GM19239 (cell line): ENCODE measurements around the gene ZNF337.
"Not testable (repeated sequence)": the region's sequence is repeated elsewhere in the genome, so short reads cannot be mapped to it uniquely, and the experiment has no call there.

Experiments
- DNase-seq: peaks from one replicate; pipeline ENCODE4 v3.0.0; 2011; ENCODE audit warnings: low spot score; ENCODE audit not compliant: insufficient read length
- FAIRE-seq: peaks from 2 replicates; lab custom pipeline; 2011; peaks lifted over from hg19 to GRCh38; lab: Jason Lieb, UNC

The ZNF337 gene

GRCh38 chr20:25697132-25697446 is 436 bp upstream of the ZNF337 start:
- no peak for FAIRE-seq
- DNase-seq = no peak

GRCh38 chr20:25695532-25696370 is 902 bp downstream of the ZNF337 start:
- DNase-seq (no peak), FAIRE-seq (peak; percentile 31)

DNA sequence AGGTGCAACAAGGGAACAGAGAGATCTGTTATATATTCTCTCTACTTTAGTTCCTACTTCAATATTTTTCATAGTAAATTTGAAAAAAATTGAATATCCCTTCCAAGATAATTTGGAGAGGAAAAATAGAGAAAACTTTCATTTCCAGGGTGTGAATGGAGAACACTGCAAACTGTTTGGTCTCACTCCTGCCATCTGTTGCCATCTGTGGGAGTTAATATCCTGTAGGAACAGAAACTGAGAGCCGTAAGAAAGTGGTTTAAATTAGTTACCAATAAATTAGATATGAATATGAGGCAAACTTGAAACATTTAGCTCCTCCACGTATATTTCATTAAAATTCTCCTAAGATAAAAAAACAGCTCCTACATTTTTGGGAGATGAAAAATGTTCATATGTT is 4.2 kb downstream of the ZNF337 start:
- peak; percentile 74 for FAIRE-seq
- DNase-seq = no peak

DNA sequence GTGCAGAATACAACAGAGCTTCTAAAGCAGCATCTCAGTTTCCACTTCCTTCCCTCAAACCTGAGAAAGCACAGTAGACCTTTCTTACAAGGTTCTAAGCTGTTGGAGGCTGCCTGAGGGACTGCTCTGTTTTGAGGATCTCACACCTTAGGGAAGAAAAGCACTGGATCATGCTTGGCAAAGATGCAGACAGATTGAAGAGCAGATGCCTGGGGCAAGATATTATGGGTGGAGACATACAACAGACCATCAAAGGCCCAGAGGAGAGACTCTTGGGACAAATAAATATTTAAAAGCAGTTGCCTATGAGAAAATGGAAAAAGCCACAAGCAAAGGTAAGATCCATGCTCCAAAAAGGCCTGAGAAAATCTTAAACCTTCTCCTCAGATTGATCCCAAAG is 6.2 kb downstream of the ZNF337 start:
- DNase-seq = no peak
- no peak for FAIRE-seq

DNA sequence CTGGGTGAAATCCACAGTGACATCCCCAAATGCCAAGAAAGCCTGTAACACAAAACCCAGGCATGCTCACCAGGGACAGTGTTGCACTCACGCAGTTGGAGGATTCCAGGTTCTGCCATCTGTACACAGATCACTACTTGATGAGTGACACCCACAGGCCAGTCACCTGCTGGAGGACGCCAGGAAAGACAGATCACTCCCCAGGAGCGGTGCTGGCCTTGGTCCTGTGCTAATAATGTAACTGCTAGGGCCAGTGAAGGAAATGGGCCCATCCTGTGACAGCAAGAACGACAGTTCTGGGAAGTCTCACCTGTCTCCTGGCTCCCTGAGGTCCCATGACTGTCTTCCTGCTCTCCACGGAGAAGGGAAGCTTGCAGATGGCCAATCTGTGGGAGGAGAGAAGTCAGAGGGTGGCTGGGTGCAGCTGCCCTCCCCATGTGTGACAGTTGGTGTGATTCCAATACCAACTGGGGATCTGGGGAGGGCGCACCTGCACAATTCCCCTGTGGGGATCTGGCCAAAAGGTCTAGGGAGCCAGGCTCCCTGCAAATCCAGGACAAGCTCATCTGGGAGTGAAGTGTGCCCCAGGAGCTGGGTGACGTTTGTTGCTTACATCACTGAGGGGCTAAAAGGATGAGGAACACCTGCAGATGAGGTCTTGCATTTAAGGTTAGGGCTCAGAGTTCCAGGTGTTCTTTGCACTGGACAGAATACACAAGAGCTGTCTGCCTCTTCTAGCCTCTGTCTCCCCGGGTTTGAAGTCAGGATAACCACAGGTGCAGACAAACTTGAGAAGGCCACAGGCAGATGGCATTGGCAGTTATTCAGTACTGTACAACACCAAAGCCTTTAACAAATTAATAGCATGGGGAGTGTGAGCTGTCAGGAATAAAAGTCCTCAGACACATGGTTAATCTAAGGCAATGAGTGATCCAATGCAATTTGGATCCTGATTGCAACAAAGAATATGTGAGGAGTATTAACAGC is 10.3 kb downstream of the ZNF337 start:
- no peak for FAIRE-seq

GRCh38 chr20:25685276-25686080 is 11.2 kb downstream of the ZNF337 start:
- FAIRE-seq (peak; percentile 57), DNase-seq (no peak)

More for the DNA sequence above, 10.3 kb downstream of the ZNF337 start:
- no peak for DNase-seq

DNA sequence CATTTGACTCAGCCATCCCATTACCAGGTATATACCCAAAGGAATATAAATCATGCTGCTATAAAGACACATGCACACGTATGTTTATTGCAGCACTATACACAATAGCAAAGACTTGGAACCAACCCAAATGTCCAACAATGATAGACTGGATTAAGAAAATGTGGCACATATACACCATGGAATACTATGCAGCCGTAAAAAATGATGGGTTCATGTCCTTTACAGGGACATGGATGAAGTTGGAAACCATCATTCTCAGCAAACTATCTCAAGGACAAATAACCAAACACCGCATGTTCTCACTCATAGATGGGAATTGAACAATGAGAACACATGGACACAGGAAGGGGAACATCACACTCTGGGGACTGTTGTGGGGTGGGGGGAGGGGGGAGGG is 12.8 kb downstream of the ZNF337 start:
- DNase-seq, FAIRE-seq: not testable (repeated sequence)

GRCh38 chr20:25683050-25683449 is 13.6 kb downstream of the ZNF337 start:
- no peak for FAIRE-seq
- DNase-seq = no peak

DNA sequence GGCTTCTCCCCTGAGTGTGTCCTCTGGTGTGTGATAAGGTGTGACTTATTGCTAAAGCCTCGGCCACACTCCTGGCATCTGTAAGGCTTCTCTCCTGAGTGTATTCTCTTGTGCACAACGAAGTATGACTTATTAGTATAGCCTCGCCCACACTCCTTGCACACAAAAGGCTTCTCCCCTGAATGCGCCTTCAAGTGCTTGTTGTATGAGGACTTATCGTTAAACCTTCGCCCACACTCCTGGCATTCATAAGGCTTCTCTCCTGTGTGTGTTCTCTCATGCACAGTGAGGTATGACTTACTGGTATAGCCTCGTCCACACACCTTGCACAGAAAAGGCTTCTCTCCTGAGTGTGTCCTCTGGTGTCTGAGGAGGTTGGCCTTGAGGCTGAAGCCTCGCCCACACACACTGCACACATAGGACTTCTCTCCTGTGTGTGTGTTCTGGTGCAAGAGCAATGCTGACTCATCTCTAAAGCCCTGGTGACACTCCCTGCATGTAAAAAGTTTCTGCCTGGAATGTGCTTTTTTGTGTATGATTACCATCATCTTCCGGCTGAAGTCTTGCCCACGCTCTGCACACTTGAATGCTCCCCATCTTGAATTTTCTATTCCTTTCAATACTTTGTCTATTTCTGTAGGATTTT is 20.4 kb downstream of the ZNF337 start:
- FAIRE-seq = no peak
- DNase-seq = no peak

GRCh38 chr20:25675161-25675560 is 21.5 kb downstream of the ZNF337 start:
- no peak for FAIRE-seq
- DNase-seq = no peak

- FAIRE-seq = no peak
These were observed 23.9 kb downstream of the ZNF337 start for GRCh38 chr20:25672659-25673235.

GRCh38 chr20:25669826-25670422 is 26.7 kb downstream of the ZNF337 start:
- FAIRE-seq (no peak), DNase-seq (no peak)

More at GRCh38 chr20:25672659-25673235, 23.9 kb downstream of the ZNF337 start:
- DNase-seq = no peak

- DNase-seq (no peak), FAIRE-seq (no peak)
These were observed 28.2 kb downstream of the ZNF337 start for GRCh38 chr20:25668446-25668845.

DNA sequence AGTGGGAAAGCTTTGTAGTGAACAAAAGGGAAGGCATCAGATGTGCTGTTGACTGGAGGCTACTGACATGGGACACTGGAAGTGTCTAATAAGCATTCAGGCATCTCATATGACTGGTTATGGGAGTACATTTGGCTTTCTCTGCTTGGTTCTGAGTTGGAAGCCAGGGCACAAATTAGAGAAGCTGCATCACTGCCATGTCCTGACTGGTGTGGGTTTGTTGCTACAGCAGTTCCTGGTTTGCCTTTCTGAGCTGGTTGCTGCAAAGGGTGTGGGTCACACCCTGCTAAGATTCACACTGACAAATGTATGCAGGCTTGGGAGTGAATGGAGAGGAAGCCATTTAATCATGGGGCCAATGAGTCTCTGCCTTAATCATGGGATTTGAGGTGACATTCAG is 36.7 kb downstream of the ZNF337 start:
- DNase-seq = no peak
- FAIRE-seq = no peak

DNA sequence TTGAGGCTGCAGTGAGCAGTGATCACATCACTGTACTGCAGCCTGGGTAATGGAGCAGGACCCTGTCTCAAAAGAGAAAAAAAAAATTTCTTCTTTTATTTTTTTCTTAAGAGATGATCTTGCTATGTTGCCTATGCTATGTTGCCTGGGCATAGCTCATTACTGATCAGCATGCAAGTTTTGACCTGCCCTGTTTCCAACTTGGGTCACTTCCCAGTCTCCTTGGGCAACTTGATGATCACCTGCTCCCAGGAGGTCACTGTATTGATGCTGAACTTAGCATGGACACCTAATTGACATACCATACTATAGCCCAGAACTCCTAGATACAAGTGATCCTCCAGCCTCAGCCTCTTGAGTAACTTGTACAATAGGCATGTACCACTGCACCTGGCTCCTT is 42.2 kb downstream of the ZNF337 start:
- FAIRE-seq = no peak
- no peak for DNase-seq

GRCh38 chr20:25652866-25653265 is 43.8 kb downstream of the ZNF337 start:
- FAIRE-seq, DNase-seq: not testable (repeated sequence)

- FAIRE-seq = no peak
These were observed 51.8 kb downstream of the ZNF337 start for GRCh38 chr20:25644814-25645213.

GRCh38 chr20:25643716-25644115 is 52.9 kb downstream of the ZNF337 start:
- DNase-seq (no peak), FAIRE-seq (no peak)

More at GRCh38 chr20:25644814-25645213, 51.8 kb downstream of the ZNF337 start:
- DNase-seq = no peak

DNA sequence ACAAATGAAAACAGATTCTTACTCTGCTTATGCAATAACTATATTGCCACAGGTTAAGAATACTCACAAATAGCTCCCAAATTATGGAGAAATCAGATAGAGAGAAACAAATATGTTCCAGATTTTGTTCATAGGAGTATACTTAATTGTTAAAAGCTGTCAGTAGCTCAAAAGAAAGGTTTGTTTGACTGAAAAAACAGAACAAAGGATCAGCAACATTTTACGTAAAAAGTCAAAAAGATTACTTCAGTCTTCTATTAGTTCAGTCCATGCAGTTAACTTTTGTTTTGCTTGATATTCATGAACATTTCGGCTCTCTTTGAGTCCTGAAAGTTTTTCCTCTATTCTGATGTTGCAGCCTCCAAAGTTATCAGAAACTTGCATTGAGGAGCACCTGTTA is 59.4 kb downstream of the ZNF337 start:
- no peak for FAIRE-seq
- DNase-seq = no peak
